IMR-90 (cell line): Measurements from ENCODE around the gene PDE8B. TPM values are rescaled to one million over a fixed set of nuclear protein-coding genes. Genes with fewer than 3 reads are reported as not detected.

Source experiments
- ATAC-seq: fragments of 200-7000 bp; cut with Tn5 transposase; 2 replicates; pipeline ENCODE4 v1.9.1; 2020; ENCODE audit warnings: low read depth, mild to moderate bottlenecking, moderate library complexity
- BruUV-seq: library from RNA; stranded (reverse); fragments of 400-500 nt; replicated peaks from 2 replicates; lab custom pipeline; 2021; lab: Mats Ljungman, UMichigan
- CTCF ChIA-PET: fragments of 300-600 bp; formaldehyde crosslinking; extraction: SDS; loops from one replicate; lab custom pipeline; 2021; ENCODE audit warnings: antibody characterized with exemption; lab: Yijun Ruan, JAX
- POLR2A ChIA-PET: fragments of 300-600 bp; sonication (Branson Sonifier 250); formaldehyde crosslinking; loops from one replicate; lab custom pipeline; 2022; ENCODE audit warnings: antibody characterized with exemption; ENCODE audit not compliant: unreplicated experiment; lab: Charles Lee
- DNase-seq: peaks from one replicate; pipeline ENCODE4 v3.0.0; 2013
- H2AFZ ChIP-seq: replicated peaks from 2 replicates; pipeline ENCODE3; 2013; ENCODE audit warnings: low read length, mild to moderate bottlenecking; ENCODE audit not compliant: poor library complexity
- H2AK5ac ChIP-seq: 2 replicates; pipeline ENCODE4 v1.6.1; 2013; ENCODE audit warnings: low read depth, low read length, inconsistent platforms
- H2AK9ac ChIP-seq: replicated peaks from 2 replicates; pipeline ENCODE3; 2013; ENCODE audit warnings: mild to moderate bottlenecking, low read depth, low read length, moderate library complexity; ENCODE audit not compliant: poor library complexity
- H2BK120ac ChIP-seq: 2 replicates; pipeline ENCODE4 v1.6.1; 2013; ENCODE audit warnings: low read depth, low read length, inconsistent platforms
- H2BK15ac ChIP-seq: 3 replicates; pipeline ENCODE4 v1.6.1; 2013; ENCODE audit warnings: low read depth, low read length, inconsistent platforms
- H2BK20ac ChIP-seq: 2 replicates; pipeline ENCODE4 v1.6.1; 2013; ENCODE audit warnings: low read depth, mild to moderate bottlenecking, inconsistent platforms, low read length, moderate library complexity
- H2BK5ac ChIP-seq: 2 replicates; pipeline ENCODE4 v1.6.1; 2013; ENCODE audit warnings: mild to moderate bottlenecking, low read depth, low read length, inconsistent platforms; ENCODE audit not compliant: poor library complexity, severe bottlenecking
- H3K14ac ChIP-seq: replicated peaks from 2 replicates; pipeline ENCODE4 v1.6.1; 2013; ENCODE audit warnings: low read depth, low read length, inconsistent platforms
- H3K18ac ChIP-seq: 2 replicates; pipeline ENCODE4 v1.6.1; 2013; ENCODE audit warnings: low read depth, low read length, control low read depth
- H3K23ac ChIP-seq: 2 replicates; pipeline ENCODE4 v1.6.1; 2013; ENCODE audit warnings: low read depth, low read length, inconsistent platforms
- H3K27ac ChIP-seq: 2 replicates; pipeline ENCODE4 v1.5.1; 2013; ENCODE audit warnings: mild to moderate bottlenecking, control low read depth, low read length; ENCODE audit not compliant: insufficient read depth
- H3K27me3 ChIP-seq: 2 replicates; pipeline ENCODE4 v1.6.1; 2013; ENCODE audit warnings: low read length; ENCODE audit not compliant: control insufficient read depth, insufficient read depth
- H3K36me3 ChIP-seq: 2 replicates; pipeline ENCODE4 v1.6.1; 2013; ENCODE audit warnings: low read length, mixed read lengths; ENCODE audit not compliant: control insufficient read depth, insufficient read depth
- H3K4ac ChIP-seq: 2 replicates; pipeline ENCODE4 v1.6.1; 2013; ENCODE audit warnings: low read depth, low read length, inconsistent platforms
- H3K4me1 ChIP-seq: 2 replicates; pipeline ENCODE4 v1.6.1; 2013; ENCODE audit warnings: low read length, mixed read lengths; ENCODE audit not compliant: control insufficient read depth, insufficient read depth
- H3K4me2 ChIP-seq: 2 replicates; pipeline ENCODE4 v1.6.1; 2013; ENCODE audit warnings: low read depth, mild to moderate bottlenecking, control low read depth, low read length, moderate library complexity
- H3K4me3 ChIP-seq: 2 replicates; pipeline ENCODE4 v1.5.1; 2013; ENCODE audit warnings: low read depth, mild to moderate bottlenecking, control low read depth, low read length, moderate library complexity; ENCODE audit not compliant: insufficient read depth
- H3K56ac ChIP-seq: 2 replicates; pipeline ENCODE4 v1.6.1; 2013; ENCODE audit warnings: low read length, inconsistent platforms; ENCODE audit not compliant: insufficient read depth; ENCODE audit errors: extremely low read depth
- H3K79me1 ChIP-seq, 2 experiments: 2 replicates each; pipeline ENCODE4 v1.6.1; 2013; ENCODE audit warnings: low read length in 2 of 2, inconsistent platforms in 1 of 2, low read depth in 1 of 2
- H3K9ac ChIP-seq: 2 replicates; pipeline ENCODE4 v1.6.1; 2013; ENCODE audit warnings: low read depth, low read length, control low read depth
- H3K9me1 ChIP-seq: 2 replicates; pipeline ENCODE4 v1.6.1; 2013; ENCODE audit warnings: low read length, inconsistent platforms; ENCODE audit not compliant: insufficient read depth
- H3K9me3 ChIP-seq: 2 replicates; pipeline ENCODE4 v1.6.1; 2013; ENCODE audit warnings: low read length; ENCODE audit not compliant: control insufficient read depth, insufficient read depth
- H4K20me1 ChIP-seq: 2 replicates; pipeline ENCODE4 v1.6.1; 2013; ENCODE audit warnings: low read length, inconsistent platforms; ENCODE audit not compliant: insufficient read depth
- H4K5ac ChIP-seq: 2 replicates; pipeline ENCODE4 v1.6.1; 2013; ENCODE audit warnings: mild to moderate bottlenecking, low read depth, low read length, control low read depth
- H4K8ac ChIP-seq, 2 experiments: 2 replicates each; pipeline ENCODE4 v1.6.1; 2013; ENCODE audit warnings: low read depth in 2 of 2, low read length in 2 of 2, control low read depth in 1 of 2, inconsistent platforms in 1 of 2
- H4K91ac ChIP-seq: 2 replicates; pipeline ENCODE4 v1.6.1; 2013; ENCODE audit warnings: low read depth, low read length, inconsistent platforms; ENCODE audit not compliant: insufficient read depth
- BHLHE40 ChIP-seq: fragments of 150-350 bp; IDR thresholded peaks from 2 replicates; pipeline ENCODE4 v1.6.1; 2016; ENCODE audit warnings: mild to moderate bottlenecking, low read depth, low read length
- MAZ ChIP-seq: IDR thresholded peaks from 2 replicates; pipeline ENCODE4 v1.6.1; 2012; ENCODE audit warnings: low read depth, mild to moderate bottlenecking, low read length, improper control_type of control experiment, moderate library complexity, borderline replicate concordance
- RAD21 ChIP-seq: IDR thresholded peaks from 2 replicates; pipeline ENCODE4 v1.6.1; 2012; ENCODE audit warnings: low read length, improper control_type of control experiment
- RCOR1 ChIP-seq: IDR thresholded peaks from 2 replicates; pipeline ENCODE4 v1.6.1; 2012; ENCODE audit warnings: mild to moderate bottlenecking, low read length, improper control_type of control experiment; ENCODE audit not compliant: insufficient replicate concordance
- SMC3 ChIP-seq: fragments of 150-350 bp; IDR thresholded peaks from 2 replicates; pipeline ENCODE4 v1.6.1; 2016; ENCODE audit warnings: low read depth, mild to moderate bottlenecking, antibody characterized with exemption, low read length, moderate library complexity
- WGBS, 2 experiments: methylation state at CpG; one replicate each; pipeline versions ENCODE4 v1.1.5 to v1.1.7; 2013; ENCODE audit warnings: missing lambda C conversion rate in 2 of 2; ENCODE audit not compliant: insufficient read length in 1 of 2; ENCODE audit errors: extremely low coverage in 2 of 2; 5-methylcytosine and 5-hydroxymethylcytosine counted together
- dilution Hi-C: fragments of 300-500 bp; cut with HindIII; formaldehyde crosslinking; loops from one replicate; pipeline ENCODE4 v1.14.3; 2018; ENCODE audit warnings: low sequenced_read_pairs; ENCODE audit not compliant: unreplicated experiment
- in situ Hi-C: fragments of 300-500 bp; cut with MboI; formaldehyde crosslinking; loops from 3 replicates; pipeline ENCODE4 v1.14.3; 2019; ENCODE audit warnings: low sequenced_read_pairs, inconsistent platforms, mixed read lengths
- intact Hi-C: fragments of 100-400 bp; cut with micrococcal nuclease; formaldehyde crosslinking; loops from 2 replicates; pipeline ENCODE4 v1.10.0; 2022
- polyA plus RNA-seq, 3 experiments: library from polyadenylated mRNA; depleted of rRNA; stranded (reverse); fragments of >200 nt; gene quantifications; 2 replicates each; pipeline ENCODE4 v1.2.3, GENCODE V29; 2012; ENCODE audit warnings: low replicate concordance in 1 of 3
- total RNA-seq: library from RNA; depleted of rRNA; stranded (reverse); fragments of >200 nt; gene quantifications from 2 replicates; pipeline ENCODE4 v1.2.3, GENCODE V29; 2012
- TF ChIP-seq, protein P1 (sequence below): conservative IDR thresholded peaks from 2 replicates; pipeline ENCODE4 v1.5.1; 2012; ENCODE audit warnings: mild to moderate bottlenecking, low read depth, low read length, improper control_type of control experiment
- TF ChIP-seq, protein P2 (sequence below): fragments of 150-350 bp; IDR thresholded peaks from 2 replicates; pipeline ENCODE4 v1.6.1; 2016; ENCODE audit warnings: low read depth, mild to moderate bottlenecking, low read length, moderate library complexity, borderline replicate concordance
- TF ChIP-seq, protein P3 (sequence below): fragments of 150-350 bp; IDR thresholded peaks from 2 replicates; pipeline ENCODE4 v1.6.1; 2017; ENCODE audit warnings: mild to moderate bottlenecking, antibody characterized with exemption, low read length, low read depth

Gene PDE8B
- total and polyA plus RNA-seq, 2 of the 4 experiments (the other 2 are of a cell fraction) = under 0.01 to 0.03 TPM

DNA sequence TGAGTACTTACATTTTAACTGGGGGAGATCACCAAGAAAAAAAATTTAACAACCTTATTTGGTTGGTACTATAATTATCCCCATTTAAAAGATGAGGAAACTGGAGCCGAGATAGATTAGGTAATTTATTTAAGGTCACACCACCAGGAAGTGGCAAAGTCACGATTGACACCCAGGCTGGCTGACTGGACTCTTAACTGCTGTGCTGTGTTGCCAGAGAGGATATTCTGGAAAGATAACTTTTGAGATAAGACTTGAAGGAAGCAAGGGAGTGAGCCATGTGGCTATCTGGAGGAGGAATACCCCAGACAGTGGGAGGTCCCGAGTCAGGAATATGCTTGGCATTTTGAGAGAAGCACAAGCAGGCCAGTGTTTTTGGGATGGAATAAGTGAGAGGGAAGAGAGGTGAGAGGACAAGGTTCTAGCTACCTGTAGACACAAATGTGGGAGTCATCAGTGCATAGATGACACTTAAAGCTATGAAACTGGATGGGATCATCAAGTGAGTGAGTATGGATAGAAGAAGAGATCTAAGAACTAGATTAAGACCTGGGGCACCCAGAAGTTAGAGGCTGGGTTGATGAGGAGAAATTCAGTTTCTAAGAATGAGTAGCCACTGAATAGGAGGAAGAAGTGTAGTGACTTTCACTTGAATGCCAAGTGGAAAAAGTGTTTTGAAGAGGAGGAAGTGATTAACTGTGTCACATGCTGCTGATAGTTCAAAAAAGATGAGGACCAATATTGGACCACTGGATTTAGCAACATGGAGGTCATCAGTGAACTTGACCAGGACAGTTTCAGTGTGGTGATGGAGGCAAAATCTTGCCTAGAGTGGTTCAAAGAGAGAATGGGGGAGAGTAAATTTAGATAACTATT, 25.6 kb downstream of the PDE8B start:
- TF ChIP-seq RCOR1 = no peak
- TF ChIP-seq, protein P1, sequence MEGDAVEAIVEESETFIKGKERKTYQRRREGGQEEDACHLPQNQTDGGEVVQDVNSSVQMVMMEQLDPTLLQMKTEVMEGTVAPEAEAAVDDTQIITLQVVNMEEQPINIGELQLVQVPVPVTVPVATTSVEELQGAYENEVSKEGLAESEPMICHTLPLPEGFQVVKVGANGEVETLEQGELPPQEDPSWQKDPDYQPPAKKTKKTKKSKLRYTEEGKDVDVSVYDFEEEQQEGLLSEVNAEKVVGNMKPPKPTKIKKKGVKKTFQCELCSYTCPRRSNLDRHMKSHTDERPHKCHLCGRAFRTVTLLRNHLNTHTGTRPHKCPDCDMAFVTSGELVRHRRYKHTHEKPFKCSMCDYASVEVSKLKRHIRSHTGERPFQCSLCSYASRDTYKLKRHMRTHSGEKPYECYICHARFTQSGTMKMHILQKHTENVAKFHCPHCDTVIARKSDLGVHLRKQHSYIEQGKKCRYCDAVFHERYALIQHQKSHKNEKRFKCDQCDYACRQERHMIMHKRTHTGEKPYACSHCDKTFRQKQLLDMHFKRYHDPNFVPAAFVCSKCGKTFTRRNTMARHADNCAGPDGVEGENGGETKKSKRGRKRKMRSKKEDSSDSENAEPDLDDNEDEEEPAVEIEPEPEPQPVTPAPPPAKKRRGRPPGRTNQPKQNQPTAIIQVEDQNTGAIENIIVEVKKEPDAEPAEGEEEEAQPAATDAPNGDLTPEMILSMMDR = no peak
- TF ChIP-seq BHLHE40 = no peak
- TF ChIP-seq RAD21 = no peak
- TF ChIP-seq, protein P2, sequence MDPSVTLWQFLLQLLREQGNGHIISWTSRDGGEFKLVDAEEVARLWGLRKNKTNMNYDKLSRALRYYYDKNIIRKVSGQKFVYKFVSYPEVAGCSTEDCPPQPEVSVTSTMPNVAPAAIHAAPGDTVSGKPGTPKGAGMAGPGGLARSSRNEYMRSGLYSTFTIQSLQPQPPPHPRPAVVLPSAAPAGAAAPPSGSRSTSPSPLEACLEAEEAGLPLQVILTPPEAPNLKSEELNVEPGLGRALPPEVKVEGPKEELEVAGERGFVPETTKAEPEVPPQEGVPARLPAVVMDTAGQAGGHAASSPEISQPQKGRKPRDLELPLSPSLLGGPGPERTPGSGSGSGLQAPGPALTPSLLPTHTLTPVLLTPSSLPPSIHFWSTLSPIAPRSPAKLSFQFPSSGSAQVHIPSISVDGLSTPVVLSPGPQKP = no peak
- TF ChIP-seq, protein P3, sequence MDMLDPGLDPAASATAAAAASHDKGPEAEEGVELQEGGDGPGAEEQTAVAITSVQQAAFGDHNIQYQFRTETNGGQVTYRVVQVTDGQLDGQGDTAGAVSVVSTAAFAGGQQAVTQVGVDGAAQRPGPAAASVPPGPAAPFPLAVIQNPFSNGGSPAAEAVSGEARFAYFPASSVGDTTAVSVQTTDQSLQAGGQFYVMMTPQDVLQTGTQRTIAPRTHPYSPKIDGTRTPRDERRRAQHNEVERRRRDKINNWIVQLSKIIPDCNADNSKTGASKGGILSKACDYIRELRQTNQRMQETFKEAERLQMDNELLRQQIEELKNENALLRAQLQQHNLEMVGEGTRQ = no peak
- TF ChIP-seq MAZ = no peak
- TF ChIP-seq SMC3 = no peak
- no peak overlapping the region for H2BK15ac ChIP-seq
- in situ Hi-C loops = loop anchor here (25.0 kb wide), 1 partner anchor 349 kb away; no protein-coding TSS in a partner anchor
- no peaks in the 10 kb centered on the region for H3K79me1 ChIP-seq
- H3K18ac ChIP-seq = no peak overlapping the region
- H2AK9ac ChIP-seq = no peak overlapping the region
- no peaks in the 10 kb centered on the region for H4K20me1 ChIP-seq
- H2AK5ac ChIP-seq = no peak overlapping the region
- no TSS peak for BruUV-seq
- no peak overlapping the region for H3K4me3 ChIP-seq
- ATAC-seq (no peak), DNase-seq (no peak)
- H3K27me3 ChIP-seq = peaks cover 21% of the 10 kb centered on the region
- H3K23ac ChIP-seq = no peak overlapping the region
- H2BK120ac ChIP-seq = no peak overlapping the region
- CTCF ChIA-PET = no interaction called here
- H3K14ac ChIP-seq = no peak overlapping the region
- H3K36me3 ChIP-seq = no peaks in the 10 kb centered on the region
- H3K27ac ChIP-seq = no peak overlapping the region
- H3K9me3 ChIP-seq = no peaks in the 10 kb centered on the region
- no peaks in the 10 kb centered on the region for H3K4me1 ChIP-seq
- H3K9ac ChIP-seq = no peak overlapping the region
- intact Hi-C loops = loop anchor here (10.0 kb wide), 1 partner anchor 371 kb away; no protein-coding TSS in a partner anchor
- H3K4ac ChIP-seq = no peak overlapping the region
- no peak overlapping the region for H2BK5ac ChIP-seq
- H4K5ac ChIP-seq = no peak overlapping the region
- no peak overlapping the region for H2AFZ ChIP-seq
- POLR2A ChIA-PET = no interaction called here
- no peak overlapping the region for H4K91ac ChIP-seq
- H3K56ac ChIP-seq = no peak overlapping the region
- WGBS, 2 experiments = 63% methylated on average over 1 of the region's 3 CpGs; no CpG with 5 or more reads in 1 of the 2 experiments
- no peak overlapping the region for H4K8ac ChIP-seq
- H3K4me2 ChIP-seq = no peak overlapping the region
- H2BK20ac ChIP-seq = no peak overlapping the region
- 0 out of 2 replicates have a peak, but pooled peaks cover 3% of the 10 kb centered on the region for H3K9me1 ChIP-seq
- dilution Hi-C loops = no loop called here
